OCI-M2 (cell line): ENCODE results near the gene PILRB.

ENCODE experiments used
- DNase-seq: peaks from one replicate; lab custom pipeline; 2025; ENCODE audit not compliant: unreplicated experiment; lab: John Stamatoyannopoulos, UW

The PILRB gene

DNA sequence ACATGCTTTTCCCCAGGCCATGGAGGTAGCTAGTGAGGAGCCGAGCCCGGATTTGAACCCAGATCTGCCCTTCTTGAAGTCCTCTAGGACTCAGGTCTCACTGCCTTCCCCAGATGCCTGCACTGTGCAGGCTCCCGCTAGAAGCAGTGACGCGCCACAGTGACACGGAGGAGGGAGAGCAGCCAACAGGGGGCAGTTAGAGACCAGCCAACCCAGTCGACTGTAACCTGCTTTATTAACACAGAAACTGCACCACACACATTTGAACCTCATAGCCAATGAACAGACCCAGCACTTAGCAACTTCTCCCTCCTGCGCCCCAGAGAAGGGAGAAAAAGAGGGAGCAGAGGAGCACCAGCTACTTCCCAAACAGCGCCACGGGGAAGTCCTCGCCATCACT is 42.7 kb downstream of the PILRB start:
- DNase-seq = no peak

DNA sequence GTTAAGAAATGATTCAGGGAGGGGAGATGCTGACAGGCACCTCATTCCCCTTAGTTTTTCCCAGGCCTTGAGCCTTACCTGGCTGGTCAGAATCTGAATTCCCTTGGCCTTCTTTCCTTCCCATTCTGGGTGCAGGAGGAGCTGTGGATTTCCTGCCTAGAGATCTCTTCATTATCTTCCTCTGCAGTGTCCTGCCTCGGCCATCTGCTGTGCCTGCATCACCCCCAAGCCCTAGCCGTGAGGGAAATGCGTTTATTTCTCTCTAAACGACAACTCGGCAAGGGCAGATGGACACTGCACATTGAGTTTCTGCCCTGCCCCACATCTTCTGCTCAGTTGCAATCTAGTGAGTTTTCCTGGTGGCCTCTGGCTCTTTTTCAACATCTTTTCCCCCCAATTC is 43.9 kb downstream of the PILRB start:
- no peak for DNase-seq

DNA sequence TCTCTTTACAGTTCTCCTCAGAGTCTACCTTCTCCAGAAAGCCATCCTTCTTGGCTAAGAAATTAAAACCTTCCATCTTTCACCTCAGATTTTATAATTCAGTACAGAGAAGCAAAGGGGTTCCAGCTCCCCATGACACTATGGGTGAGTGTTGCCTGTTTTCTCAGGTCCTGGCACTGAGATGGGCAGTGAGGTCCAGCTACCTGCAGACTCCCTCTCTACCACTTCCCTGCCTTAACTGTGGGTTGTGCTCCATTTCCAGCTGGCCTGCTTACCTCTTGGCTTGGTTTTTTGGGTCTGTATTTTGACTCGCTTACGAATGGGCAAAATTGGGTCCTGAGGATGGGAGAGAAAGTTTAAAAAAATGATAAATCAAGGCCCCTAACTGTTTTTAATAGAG is 44.3 kb downstream of the PILRB start:
- DNase-seq = no peak

DNA sequence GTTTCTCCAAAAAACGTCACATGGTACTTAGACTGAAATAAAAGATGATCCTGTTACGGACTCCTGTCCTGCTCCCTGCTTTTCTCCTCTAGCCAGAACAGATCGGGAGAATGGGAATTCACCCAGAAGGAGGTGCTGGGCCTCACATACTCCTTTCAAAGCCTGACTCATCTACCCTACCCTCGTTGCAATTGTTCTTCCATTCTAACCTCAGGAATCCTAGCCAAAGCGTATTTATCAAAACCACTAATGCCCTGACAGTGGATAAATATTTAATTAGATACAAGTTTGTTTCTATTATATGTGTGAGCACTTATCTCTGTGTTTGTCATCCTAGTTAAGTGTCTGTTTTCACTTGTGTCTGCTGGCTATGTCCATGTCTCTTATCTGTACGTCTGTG is 48.9 kb downstream of the PILRB start:
- DNase-seq = no peak

DNA sequence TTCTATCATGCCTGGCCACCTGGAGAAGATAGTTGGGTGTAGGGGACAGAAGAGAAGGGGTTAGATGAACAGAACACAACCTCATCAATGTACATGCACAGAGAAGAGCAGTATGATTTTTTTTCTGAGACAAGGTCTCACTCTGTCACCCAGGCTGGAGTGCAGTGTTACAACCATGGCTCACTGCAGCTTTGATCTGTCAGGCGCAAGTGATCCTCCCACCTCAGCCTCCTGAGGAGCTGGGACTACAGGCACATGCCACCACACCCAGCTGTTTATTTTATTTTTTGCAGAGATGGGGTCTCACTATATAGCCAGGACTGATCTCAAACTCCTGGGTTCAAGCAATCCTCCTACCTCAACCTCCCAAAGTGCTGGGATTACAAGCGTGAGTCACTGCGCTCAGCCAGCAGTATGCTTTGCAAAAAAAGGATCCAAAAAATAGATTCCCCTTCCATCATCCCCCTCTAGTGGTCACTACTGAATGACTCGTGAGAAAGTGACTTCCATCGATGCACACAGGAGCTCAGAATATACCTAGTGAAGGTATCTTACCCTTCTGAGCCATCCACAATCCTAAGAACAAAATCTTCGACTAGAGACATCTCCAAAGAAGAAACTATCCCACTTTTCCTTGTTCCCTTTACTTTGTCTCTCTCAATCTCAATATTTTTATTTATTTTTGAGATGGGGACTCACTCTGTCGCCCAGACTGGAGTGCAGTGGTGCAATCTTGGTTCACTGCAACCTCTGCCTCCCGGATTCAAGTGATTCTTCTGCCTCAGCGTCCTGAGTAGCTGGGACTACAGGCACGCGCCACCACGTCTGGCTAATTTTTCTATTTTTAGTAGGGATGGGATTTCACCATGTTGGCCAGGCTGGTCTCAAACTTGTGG is 49.6 kb downstream of the PILRB start:
- peak; percentile 23 for DNase-seq

DNA sequence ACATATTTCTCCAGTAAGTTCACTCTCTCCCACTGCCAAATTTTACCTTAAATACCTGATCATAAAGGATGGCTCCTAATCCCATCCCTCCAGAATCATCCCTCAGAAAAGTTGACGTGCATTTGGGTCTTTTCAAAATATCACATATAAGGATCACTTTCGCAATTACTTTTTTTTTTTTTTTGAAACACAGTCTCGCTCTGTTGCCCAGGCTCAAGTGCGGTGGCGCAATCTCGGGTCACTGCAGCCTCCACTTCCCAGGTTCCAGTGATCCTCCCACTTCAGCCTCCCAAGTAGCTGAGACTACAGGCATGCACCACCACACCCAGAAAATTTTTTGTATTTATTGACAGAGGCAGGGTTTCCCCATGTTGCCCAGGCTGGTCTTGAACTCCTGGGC is 53.2 kb downstream of the PILRB start:
- DNase-seq = no peak

DNA sequence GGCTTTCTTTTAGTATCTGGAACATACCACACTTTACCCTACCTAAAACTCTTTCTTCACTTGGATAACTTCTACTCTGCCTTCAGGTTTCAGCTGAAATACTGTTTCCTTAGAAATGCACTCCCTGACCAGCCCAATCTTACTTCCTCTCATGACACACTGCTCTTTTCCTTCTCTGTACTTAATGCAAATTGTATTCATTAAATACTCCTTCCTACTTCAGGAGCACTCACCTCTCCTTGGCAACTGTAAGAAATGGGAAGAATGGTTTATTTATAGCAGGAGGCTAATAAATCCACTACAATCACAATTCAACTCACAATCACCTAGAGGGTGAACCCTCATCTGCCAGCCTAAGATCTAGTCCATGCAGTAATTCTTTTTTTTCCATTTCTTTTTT is 55.4 kb downstream of the PILRB start:
- no peak for DNase-seq

DNA sequence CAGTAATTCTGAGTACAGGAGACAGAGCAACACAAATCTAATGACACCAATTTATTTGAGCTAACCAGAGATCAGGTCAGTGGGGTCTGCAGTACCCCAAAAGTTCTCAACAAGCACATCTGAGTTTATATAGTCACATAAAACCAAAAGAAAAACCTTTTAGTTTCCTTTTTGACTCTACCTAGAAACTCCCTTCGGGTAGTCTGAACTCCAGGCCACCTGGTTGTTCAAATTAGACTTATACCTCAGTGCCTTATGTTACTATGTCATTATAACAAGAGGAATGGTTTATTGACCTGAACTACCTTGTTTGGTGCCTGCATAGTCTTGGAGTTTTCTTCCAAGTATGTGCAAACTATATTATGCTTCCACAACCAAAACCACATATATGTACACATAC is 56.0 kb downstream of the PILRB start:
- no peak for DNase-seq

DNA sequence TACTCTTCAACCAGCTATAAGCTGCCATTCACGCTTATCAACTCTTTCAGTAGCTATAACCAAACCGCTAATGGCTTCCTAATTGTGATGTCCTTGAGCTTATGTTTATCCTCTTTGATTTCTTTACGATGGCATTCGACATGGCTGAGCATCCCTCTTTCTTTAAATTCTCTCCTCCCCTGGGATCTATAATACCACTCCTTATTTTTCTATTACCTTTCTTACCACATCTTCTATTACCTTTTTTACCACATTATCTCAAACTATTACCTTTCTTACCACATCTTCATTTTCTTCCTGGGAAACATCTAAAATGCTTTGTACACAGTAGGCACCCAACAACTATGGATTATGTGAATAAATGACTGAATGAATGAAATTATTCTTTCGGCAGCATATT is 57.5 kb downstream of the PILRB start:
- DNase-seq = no peak
